MCF 10A (cell line): Measurements from ENCODE around the gene SMYD3. TPM values are rescaled to one million over a fixed set of nuclear protein-coding genes. Genes with fewer than 3 reads are reported as not detected.

Experiments used
- BruUV-seq: library from RNA; stranded (reverse); fragments of 400-500 nt; replicated peaks from 2 replicates; lab custom pipeline; 2021; lab: Mats Ljungman, UMichigan
- CTCF ChIA-PET: fragments of 300-600 bp; sonication (Branson Sonifier 250); formaldehyde crosslinking; extraction: SDS; loops from one replicate; lab custom pipeline; 2021; ENCODE audit warnings: antibody characterized with exemption, inconsistent platforms; lab: Yijun Ruan, JAX
- POLR2A ChIA-PET: fragments of 300-600, 350-650 bp; sonication (Branson Sonifier 250); formaldehyde crosslinking; extraction: SDS; loops from one replicate; lab custom pipeline; 2020; ENCODE audit warnings: antibody characterized with exemption, inconsistent platforms; lab: Yijun Ruan, JAX
- DNase-seq: peaks from one replicate; pipeline ENCODE4 v3.0.0-alpha.2; 2018; ENCODE audit not compliant: unreplicated experiment
- H3K27ac Mint-ChIP-seq: one replicate; pipeline ENCODE4 v1.8.0; 2022; ENCODE audit warnings: mild to moderate bottlenecking, low read depth, mixed read lengths; ENCODE audit not compliant: unreplicated experiment
- H3K27me3 Mint-ChIP-seq: one replicate; pipeline ENCODE4 v1.8.0; 2022; ENCODE audit warnings: mixed read lengths; ENCODE audit not compliant: insufficient read depth, unreplicated experiment
- H3K36me3 Mint-ChIP-seq: one replicate; pipeline ENCODE4 v1.8.0; 2022; ENCODE audit warnings: mild to moderate bottlenecking, moderate library complexity, mixed read lengths; ENCODE audit not compliant: insufficient read depth, unreplicated experiment
- H3K4me1 Mint-ChIP-seq: one replicate; pipeline ENCODE4 v1.8.0; 2022; ENCODE audit warnings: mixed read lengths; ENCODE audit not compliant: insufficient read depth, unreplicated experiment
- H3K4me3 Mint-ChIP-seq: one replicate; pipeline ENCODE4 v1.8.0; 2022; ENCODE audit warnings: mild to moderate bottlenecking, moderate library complexity, mixed read lengths; ENCODE audit not compliant: unreplicated experiment
- H3K9me3 Mint-ChIP-seq: one replicate; pipeline ENCODE4 v1.8.0; 2022; ENCODE audit warnings: mixed read lengths; ENCODE audit not compliant: unreplicated experiment
- intact Hi-C: fragments of 100-400 bp; cut with micrococcal nuclease; formaldehyde crosslinking; loops from 2 replicates; pipeline ENCODE4 v1.14.1; 2022
- total RNA-seq: library from RNA; stranded (reverse); gene quantifications from 2 replicates; pipeline ENCODE4 v1.2.3, GENCODE V29; 2022
- TF ChIP-seq, protein P1 (sequence below): fragments of 200-600 bp; IDR thresholded peaks from one replicate; pipeline ENCODE4 v1.8.0; 2022; ENCODE audit warnings: antibody characterized with exemption, mild to moderate bottlenecking; ENCODE audit not compliant: unreplicated experiment

Gene SMYD3
- total RNA-seq, 1 experiment from 2014 or later, result 26.9 TPM

DNA sequence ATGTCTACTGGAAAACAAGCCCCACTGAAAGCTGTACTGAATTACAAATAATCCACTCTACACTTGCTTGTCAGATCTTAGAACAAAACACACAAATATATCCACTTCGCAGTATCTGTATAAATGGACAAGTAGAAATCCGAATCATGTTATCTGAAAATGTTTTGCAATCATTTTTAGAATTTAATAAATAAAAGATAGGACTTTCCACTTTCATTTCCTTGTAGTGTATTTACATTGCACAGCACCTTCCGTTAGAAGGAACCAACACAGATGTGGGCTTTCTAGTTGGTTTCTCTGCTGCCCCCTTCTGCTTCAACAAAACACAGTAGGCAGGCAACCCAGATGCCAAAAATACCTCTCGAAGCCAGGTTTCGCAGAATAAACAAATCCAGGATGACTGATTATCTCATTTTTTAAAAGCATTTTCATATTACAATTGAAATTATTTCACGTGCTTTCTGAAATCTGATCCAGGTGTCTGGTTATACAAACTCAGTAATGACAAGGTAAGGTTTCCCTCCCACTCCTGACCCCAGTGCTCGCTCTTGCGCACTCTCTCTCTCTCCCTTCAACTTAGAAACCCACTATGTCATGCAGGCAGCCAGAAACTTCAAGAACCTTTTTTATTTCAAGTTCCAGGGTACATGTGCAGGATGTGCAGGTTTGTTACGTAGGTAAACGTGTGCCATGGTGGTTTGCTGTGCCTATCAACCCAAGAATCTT, 389.9 kb downstream of the SMYD3 start:
- no peak overlapping the region for H3K27ac Mint-ChIP-seq
- ChIA-PET POLR2A (no interaction called here), CTCF (interaction anchor here (0.6 to 2.1 kb wide), 6 partner anchors 22 to 1321 kb away, joined by 3 to 6 read pairs (median 3); no protein-coding TSS in a partner anchor)
- H3K9me3 Mint-ChIP-seq, result no peaks in the 10 kb centered on the region
- no peaks in the 10 kb centered on the region for H3K4me1 Mint-ChIP-seq
- H3K36me3 Mint-ChIP-seq, result no peaks in the 10 kb centered on the region
- intact Hi-C loops, result loop anchor here (1.0 to 10.0 kb wide), 3 partner anchors 104 to 964 kb away; no protein-coding TSS in a partner anchor
- TF ChIP-seq, protein P1, sequence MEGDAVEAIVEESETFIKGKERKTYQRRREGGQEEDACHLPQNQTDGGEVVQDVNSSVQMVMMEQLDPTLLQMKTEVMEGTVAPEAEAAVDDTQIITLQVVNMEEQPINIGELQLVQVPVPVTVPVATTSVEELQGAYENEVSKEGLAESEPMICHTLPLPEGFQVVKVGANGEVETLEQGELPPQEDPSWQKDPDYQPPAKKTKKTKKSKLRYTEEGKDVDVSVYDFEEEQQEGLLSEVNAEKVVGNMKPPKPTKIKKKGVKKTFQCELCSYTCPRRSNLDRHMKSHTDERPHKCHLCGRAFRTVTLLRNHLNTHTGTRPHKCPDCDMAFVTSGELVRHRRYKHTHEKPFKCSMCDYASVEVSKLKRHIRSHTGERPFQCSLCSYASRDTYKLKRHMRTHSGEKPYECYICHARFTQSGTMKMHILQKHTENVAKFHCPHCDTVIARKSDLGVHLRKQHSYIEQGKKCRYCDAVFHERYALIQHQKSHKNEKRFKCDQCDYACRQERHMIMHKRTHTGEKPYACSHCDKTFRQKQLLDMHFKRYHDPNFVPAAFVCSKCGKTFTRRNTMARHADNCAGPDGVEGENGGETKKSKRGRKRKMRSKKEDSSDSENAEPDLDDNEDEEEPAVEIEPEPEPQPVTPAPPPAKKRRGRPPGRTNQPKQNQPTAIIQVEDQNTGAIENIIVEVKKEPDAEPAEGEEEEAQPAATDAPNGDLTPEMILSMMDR, result peak; percentile 45
- H3K27me3 Mint-ChIP-seq, result no peaks in the 10 kb centered on the region
- peak; percentile 61 for DNase-seq
- BruUV-seq, result no TSS peak
- no peak overlapping the region for H3K4me3 Mint-ChIP-seq

DNA sequence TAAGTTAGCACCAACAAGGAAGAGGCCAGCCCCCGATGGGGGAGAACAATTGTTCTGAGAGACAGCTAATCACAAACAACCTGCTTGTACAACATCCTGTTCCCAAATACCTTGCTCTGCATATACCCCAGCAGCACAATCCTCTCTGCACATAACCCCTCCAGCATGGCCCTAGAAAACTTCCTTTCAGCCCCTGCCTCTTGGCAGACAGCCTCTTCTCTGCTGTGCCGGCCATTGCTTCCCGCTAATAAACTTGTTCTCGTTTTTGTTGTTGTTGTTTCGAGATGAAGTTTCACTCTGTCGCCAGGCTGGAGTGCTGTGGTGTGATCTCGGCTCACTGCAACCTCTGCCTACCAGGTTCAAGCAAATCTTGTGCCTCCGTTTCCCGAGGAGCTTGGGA, 392.7 kb downstream of the SMYD3 start:
- CTCF ChIA-PET, result interaction anchor here (0.7 kb wide), 2 partner anchors 1081 to 1303 kb away, joined by 3 read pairs; no protein-coding TSS in a partner anchor
- H3K27me3 Mint-ChIP-seq, result no peaks in the 10 kb centered on the region
- no peak overlapping the region for H3K27ac Mint-ChIP-seq
- intact Hi-C loops, result loop anchor here (10.0 kb wide), 1 partner anchor 790 kb away; no protein-coding TSS in a partner anchor
- BruUV-seq, result no TSS peak
- H3K9me3 Mint-ChIP-seq, result no peaks in the 10 kb centered on the region
- DNase-seq, result no peak
- POLR2A ChIA-PET, result no interaction called here
- TF ChIP-seq, protein P1, result no peak
- H3K4me3 Mint-ChIP-seq, result no peak overlapping the region
- H3K4me1 Mint-ChIP-seq, result no peaks in the 10 kb centered on the region
- no peaks in the 10 kb centered on the region for H3K36me3 Mint-ChIP-seq

DNA sequence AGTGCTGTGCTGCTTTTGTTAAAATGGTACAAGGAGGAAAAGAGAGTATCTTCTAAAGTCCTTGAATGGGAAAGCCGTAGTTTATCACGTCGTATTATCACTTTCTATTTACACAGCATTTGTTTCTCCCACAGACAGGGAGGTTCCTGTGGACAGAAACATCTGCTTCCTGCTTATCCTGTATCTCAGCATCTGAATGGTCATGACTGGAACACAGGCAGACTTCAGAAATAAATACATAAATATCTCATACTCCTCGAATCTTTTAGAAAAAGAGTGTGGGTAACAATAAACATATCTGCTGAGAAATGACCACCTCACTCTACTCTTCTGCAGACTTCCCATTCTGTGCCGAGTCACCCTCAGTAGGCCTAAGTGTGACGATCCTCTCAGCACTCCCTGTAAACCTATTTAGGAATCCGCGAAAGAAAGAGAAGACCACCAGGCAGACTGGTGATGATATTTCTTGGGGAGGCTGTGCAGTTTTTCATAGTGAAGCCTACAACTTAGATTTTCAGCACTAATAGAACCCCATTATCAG, 393.5 kb downstream of the SMYD3 start:
- ChIA-PET POLR2A (no interaction called here), CTCF (no interaction called here)
- no peak for DNase-seq
- Mint-ChIP-seq H3K4me3 (no peak overlapping the region), H3K36me3 (no peaks in the 10 kb centered on the region), H3K27ac (no peak overlapping the region), H3K4me1 (no peaks in the 10 kb centered on the region), H3K27me3 (no peaks in the 10 kb centered on the region), H3K9me3 (no peaks in the 10 kb centered on the region)
- TF ChIP-seq, protein P1, result no peak
- intact Hi-C loops, result loop anchor here (10.0 kb wide), 1 partner anchor 789 kb away; no protein-coding TSS in a partner anchor
- BruUV-seq, result no TSS peak

DNA sequence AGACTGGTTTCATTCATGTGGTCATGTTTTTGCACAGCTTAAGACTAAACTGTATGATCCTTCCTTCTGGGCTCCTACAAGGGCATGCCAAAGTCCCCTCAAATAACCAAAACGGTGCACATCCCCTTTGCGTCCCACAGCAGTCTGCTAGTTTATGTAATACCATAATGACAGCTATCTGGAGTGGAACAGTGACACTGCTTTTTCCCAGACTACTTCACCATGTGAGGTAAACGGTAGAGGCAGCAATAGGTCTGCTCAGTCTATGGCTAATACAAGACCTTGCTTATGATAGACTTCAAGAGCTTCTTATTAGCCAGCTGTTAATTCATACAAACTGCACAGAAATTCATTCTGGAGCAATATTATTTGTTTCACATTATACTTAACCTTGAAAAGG, 395.5 kb downstream of the SMYD3 start:
- ChIA-PET CTCF (interaction anchor here (0.6 to 1.1 kb wide), 8 partner anchors 11 to 1069 kb away, joined by 3 to 5 read pairs (median 4); no protein-coding TSS in a partner anchor), POLR2A (no interaction called here)
- BruUV-seq, result no TSS peak
- no peak for DNase-seq
- H3K36me3 Mint-ChIP-seq, result no peaks in the 10 kb centered on the region
- TF ChIP-seq, protein P1, result no peak
- no peaks in the 10 kb centered on the region for H3K27me3 Mint-ChIP-seq
- intact Hi-C loops, result loop anchor here (10.0 kb wide), 1 partner anchor 787 kb away; no protein-coding TSS in a partner anchor
- no peak overlapping the region for H3K27ac Mint-ChIP-seq
- H3K4me1 Mint-ChIP-seq, result no peaks in the 10 kb centered on the region
- no peaks in the 10 kb centered on the region for H3K9me3 Mint-ChIP-seq
- no peak overlapping the region for H3K4me3 Mint-ChIP-seq
